ENCODE data around the gene PHF2. TPM values are rescaled to one million over a fixed set of nuclear protein-coding genes. Genes with fewer than 3 reads are reported as not detected.

Gene PHF2
- total RNA-seq, 1 experiment from 2014 or later: 17.4 TPM

DNA sequence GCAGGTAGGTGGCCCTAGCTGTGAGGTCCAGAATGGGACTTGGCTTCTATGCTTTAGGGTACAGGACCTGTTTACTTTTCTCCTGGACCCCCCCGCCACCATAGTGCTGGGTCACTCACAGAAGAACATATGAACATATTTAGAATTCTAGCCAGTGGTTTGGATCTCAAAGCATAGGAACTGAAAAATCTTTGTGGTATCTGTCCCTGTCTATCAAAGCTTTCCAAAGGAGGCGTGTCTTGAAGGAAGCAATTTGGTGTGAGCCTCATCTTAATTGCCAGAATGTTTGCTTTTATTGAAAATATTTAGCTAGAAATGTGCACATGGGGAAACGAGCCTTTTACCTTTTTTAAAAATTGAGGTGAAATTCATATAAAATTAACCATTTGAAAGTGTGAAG lies 6.2 kb downstream of the PHF2 start:
- Histone ChIP-seq H2AK5ac (ENCODE audit: insufficient read length, low read length) (no peak overlapping the region), H4K8ac (replicated peaks; ENCODE audit: insufficient read length, low read depth, low read length) (no peak overlapping the region), H2BK20ac (ENCODE audit: low read depth, low read length, poor library complexity, severe bottlenecking) (no peak overlapping the region), H3K18ac (ENCODE audit: insufficient read length, low read depth, low read length) (no peak overlapping the region), H3K9me3 (ENCODE audit: control insufficient read depth, low read depth, low read length) (no peaks in the 10 kb centered on the region), H3K4me2 (ENCODE audit: insufficient read depth, insufficient read length, low read length) (no peak overlapping the region), H3K27me3 (ENCODE audit: insufficient read depth, low read length) (no peaks in the 10 kb centered on the region), H4K5ac (ENCODE audit: insufficient read length, low read depth, low read length) (no peak overlapping the region), H4K20me1 (ENCODE audit: control insufficient read depth, insufficient read depth, insufficient read length) (no peaks in the 10 kb centered on the region), H3K56ac (ENCODE audit: insufficient read length, low read depth, low read length) (no peak overlapping the region), H3K14ac (ENCODE audit: insufficient read depth, low read length) (no peak overlapping the region), H2BK15ac (ENCODE audit: low read depth, low read length) (no peak overlapping the region), H3K79me2 (ENCODE audit: insufficient read depth, low read length) (peaks cover 4% of the 10 kb centered on the region; the same call in 1 of the 2 replicates), H2AFZ (ENCODE audit: low read length) (no peak overlapping the region), H3T11ph (ENCODE audit: low read length) (no peak overlapping the region), H3K4me1 (ENCODE audit: insufficient read depth, low read length) (peaks cover 4% of the 10 kb centered on the region; the same call in 1 of the 2 replicates), H3K23me2 (ENCODE audit: insufficient read length, low read depth, low read length, poor library complexity, severe bottlenecking) (peaks cover under 1% of the 10 kb centered on the region), H2BK120ac (ENCODE audit: low read depth, low read length, poor library complexity, severe bottlenecking) (no peak overlapping the region), H3K79me1 (ENCODE audit: insufficient read depth, low read depth, low read length, poor library complexity, severe bottlenecking) (peaks cover 8% of the 10 kb centered on the region), H2BK12ac (ENCODE audit: insufficient read length, low read depth, low read length) (no peak overlapping the region), H3K27ac (ENCODE audit: insufficient read length, low read depth, low read length) (no peak overlapping the region), H3K9ac (ENCODE audit: extremely low read depth, insufficient read length, low read length) (no peak overlapping the region), H3K4ac (ENCODE audit: low read depth, low read length) (no peak overlapping the region), H4K91ac (ENCODE audit: insufficient read length, low read depth, low read length) (no peak overlapping the region), H3K23ac (ENCODE audit: insufficient read length, low read depth, low read length) (no peak overlapping the region), H2BK5ac (ENCODE audit: insufficient read length, low read length) (no peak overlapping the region)
- no peak overlapping the region for H3K27ac Mint-ChIP-seq
- no CpG with 5 or more reads among the region's 3 CpGs for WGBS (ENCODE audit: extremely low coverage, insufficient read length, low lambda C conversion rate)
- no peaks in the 10 kb centered on the region; a peak in 2 of 7 replicates for H3K36me3 Mint-ChIP-seq (ENCODE audit: insufficient read depth in 1 of 3, low read depth in 3 of 3)
- H3K4me1 Mint-ChIP-seq: peaks cover 29 to 42% of the 10 kb centered on the region in 2 experiments
- DNase-seq: no peak
- 0 out of 5 replicates have a peak, but pooled peaks cover 0 to 5% of the 10 kb centered on the region in 2 experiments for H3K9me3 Mint-ChIP-seq
- TF ChIP-seq, protein P1, sequence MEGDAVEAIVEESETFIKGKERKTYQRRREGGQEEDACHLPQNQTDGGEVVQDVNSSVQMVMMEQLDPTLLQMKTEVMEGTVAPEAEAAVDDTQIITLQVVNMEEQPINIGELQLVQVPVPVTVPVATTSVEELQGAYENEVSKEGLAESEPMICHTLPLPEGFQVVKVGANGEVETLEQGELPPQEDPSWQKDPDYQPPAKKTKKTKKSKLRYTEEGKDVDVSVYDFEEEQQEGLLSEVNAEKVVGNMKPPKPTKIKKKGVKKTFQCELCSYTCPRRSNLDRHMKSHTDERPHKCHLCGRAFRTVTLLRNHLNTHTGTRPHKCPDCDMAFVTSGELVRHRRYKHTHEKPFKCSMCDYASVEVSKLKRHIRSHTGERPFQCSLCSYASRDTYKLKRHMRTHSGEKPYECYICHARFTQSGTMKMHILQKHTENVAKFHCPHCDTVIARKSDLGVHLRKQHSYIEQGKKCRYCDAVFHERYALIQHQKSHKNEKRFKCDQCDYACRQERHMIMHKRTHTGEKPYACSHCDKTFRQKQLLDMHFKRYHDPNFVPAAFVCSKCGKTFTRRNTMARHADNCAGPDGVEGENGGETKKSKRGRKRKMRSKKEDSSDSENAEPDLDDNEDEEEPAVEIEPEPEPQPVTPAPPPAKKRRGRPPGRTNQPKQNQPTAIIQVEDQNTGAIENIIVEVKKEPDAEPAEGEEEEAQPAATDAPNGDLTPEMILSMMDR (conservative IDR thresholded peaks at IDR 0.05): no peak
- no peak overlapping the region for H3K4me3 Mint-ChIP-seq
- peaks cover 2% of the 10 kb centered on the region for H3K27me3 Mint-ChIP-seq (ENCODE audit: low read depth)

Data from H9 (cell line).